ENCODE data around the gene MCAM. TPM values are rescaled to one million over a fixed set of nuclear protein-coding genes. Genes with fewer than 3 reads are reported as not detected.
A peak's percentile ranks its signal among the peaks of the same experiment; 100 is the strongest.

The MCAM gene
- total RNA-seq, 1 donor from 2014 or later, result 23.3 TPM

DNA sequence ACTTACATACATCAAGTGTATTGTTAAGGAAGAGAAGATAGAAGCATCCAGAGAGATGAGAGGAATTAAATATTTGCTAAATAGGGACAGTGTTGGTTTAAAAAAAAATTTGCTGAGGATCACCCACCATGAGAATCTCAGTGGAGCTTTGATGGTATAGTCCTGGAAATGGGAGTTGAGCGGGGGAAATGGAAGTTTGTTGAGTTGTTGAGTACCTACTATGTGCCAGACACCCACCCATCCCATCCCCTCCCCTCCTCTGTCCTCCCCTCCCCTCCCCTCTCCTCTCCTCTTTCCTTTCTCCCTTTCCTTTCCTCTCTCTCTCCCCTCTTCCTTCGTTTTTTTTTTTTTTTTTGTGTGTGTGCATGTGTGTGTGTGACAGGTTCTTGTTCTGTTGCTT, 34.3 kb upstream of the MCAM start:
- no peak overlapping the region for H3K27ac ChIP-seq
- no peak for DNase-seq (ENCODE audit: low spot score)
- no peak overlapping the region for H2AFZ ChIP-seq (replicated peaks)
- no peak overlapping the region for H3K4me3 ChIP-seq
- H3K79me2 ChIP-seq (ENCODE audit: low read depth), result no peaks in the 10 kb centered on the region
- H3K4me3 Mint-ChIP-seq, result peak overlapping the region; percentile 6
- TF ChIP-seq, protein P1, sequence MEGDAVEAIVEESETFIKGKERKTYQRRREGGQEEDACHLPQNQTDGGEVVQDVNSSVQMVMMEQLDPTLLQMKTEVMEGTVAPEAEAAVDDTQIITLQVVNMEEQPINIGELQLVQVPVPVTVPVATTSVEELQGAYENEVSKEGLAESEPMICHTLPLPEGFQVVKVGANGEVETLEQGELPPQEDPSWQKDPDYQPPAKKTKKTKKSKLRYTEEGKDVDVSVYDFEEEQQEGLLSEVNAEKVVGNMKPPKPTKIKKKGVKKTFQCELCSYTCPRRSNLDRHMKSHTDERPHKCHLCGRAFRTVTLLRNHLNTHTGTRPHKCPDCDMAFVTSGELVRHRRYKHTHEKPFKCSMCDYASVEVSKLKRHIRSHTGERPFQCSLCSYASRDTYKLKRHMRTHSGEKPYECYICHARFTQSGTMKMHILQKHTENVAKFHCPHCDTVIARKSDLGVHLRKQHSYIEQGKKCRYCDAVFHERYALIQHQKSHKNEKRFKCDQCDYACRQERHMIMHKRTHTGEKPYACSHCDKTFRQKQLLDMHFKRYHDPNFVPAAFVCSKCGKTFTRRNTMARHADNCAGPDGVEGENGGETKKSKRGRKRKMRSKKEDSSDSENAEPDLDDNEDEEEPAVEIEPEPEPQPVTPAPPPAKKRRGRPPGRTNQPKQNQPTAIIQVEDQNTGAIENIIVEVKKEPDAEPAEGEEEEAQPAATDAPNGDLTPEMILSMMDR (IDR thresholded peaks at IDR 0.05), result no peak
- TF ChIP-seq EZH2 (IDR thresholded peaks at IDR 0.05) (no peak), EZH2phosphoT487 (IDR thresholded peaks at IDR 0.05) (no peak)
- no peaks in the 10 kb centered on the region for H3K9me3 ChIP-seq (ENCODE audit: low read depth)
- no peaks in the 10 kb centered on the region for H4K20me1 ChIP-seq (ENCODE audit: low read depth)
- H3K27me3 Mint-ChIP-seq (ENCODE audit: insufficient read depth, low read depth), result peaks cover 13% of the 10 kb centered on the region
- H3K36me3 Mint-ChIP-seq, result no peaks in the 10 kb centered on the region
- no peaks in the 10 kb centered on the region for H3K36me3 ChIP-seq
- peaks cover 3% of the 10 kb centered on the region for H3K9me3 Mint-ChIP-seq
- peaks cover 5% of the 10 kb centered on the region for H3K27me3 ChIP-seq
- peaks cover 12% of the 10 kb centered on the region for H3F3A ChIP-seq (ENCODE audit: low read depth)
- no peak overlapping the region for H3K9ac ChIP-seq
- no peak overlapping the region for H3K4me2 ChIP-seq
- peaks cover 20% of the 10 kb centered on the region for H3K4me1 ChIP-seq
- peak overlapping the region; percentile 48 for H3K27ac Mint-ChIP-seq
- H3K4me1 Mint-ChIP-seq, result peaks cover 64% of the 10 kb centered on the region

DNA sequence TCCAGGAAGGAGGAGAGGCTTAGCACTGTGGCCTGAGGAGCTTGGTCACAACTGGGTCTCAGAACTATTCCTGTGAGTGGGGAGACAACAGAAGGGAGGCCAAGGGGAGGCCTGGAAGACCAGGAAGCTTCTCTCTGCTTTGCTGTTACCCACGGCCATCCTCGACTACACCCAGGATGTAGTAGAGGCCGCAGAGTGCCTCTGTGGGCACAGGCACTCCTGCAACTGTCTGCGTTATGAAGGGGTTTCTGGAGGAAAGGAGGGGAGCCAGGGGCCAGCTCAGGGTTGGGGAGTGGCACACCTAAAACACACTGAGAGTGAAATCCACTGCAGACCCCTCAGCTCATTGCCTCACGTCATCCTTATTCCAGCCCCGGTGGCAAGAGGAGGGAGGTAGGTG, 33.4 kb upstream of the MCAM start:
- peaks cover 3% of the 10 kb centered on the region for H3K9me3 Mint-ChIP-seq
- H3K4me1 Mint-ChIP-seq, result peaks cover 55% of the 10 kb centered on the region
- Histone ChIP-seq H3K27ac (peak overlapping the region; percentile 3), H3K4me1 (peaks cover 15% of the 10 kb centered on the region), H3K9me3 (ENCODE audit: low read depth) (no peaks in the 10 kb centered on the region), H3K27me3 (no peaks in the 10 kb centered on the region), H3K4me2 (peak overlapping the region; percentile 23), H3K4me3 (no peak overlapping the region), H3F3A (ENCODE audit: low read depth) (peaks cover 12% of the 10 kb centered on the region), H4K20me1 (ENCODE audit: low read depth) (no peaks in the 10 kb centered on the region), H3K36me3 (no peaks in the 10 kb centered on the region), H2AFZ (replicated peaks) (no peak overlapping the region), H3K79me2 (ENCODE audit: low read depth) (no peaks in the 10 kb centered on the region), H3K9ac (no peak overlapping the region)
- H3K27ac Mint-ChIP-seq, result peak overlapping the region; percentile 55
- TF ChIP-seq EZH2phosphoT487 (IDR thresholded peaks at IDR 0.05) (no peak), EZH2 (IDR thresholded peaks at IDR 0.05) (no peak)
- TF ChIP-seq, protein P1 (IDR thresholded peaks at IDR 0.05), result no peak
- no peak for DNase-seq (ENCODE audit: low spot score)
- H3K36me3 Mint-ChIP-seq, result no peaks in the 10 kb centered on the region
- H3K27me3 Mint-ChIP-seq (ENCODE audit: insufficient read depth, low read depth), result peaks cover 15% of the 10 kb centered on the region
- no peak overlapping the region for H3K4me3 Mint-ChIP-seq

DNA sequence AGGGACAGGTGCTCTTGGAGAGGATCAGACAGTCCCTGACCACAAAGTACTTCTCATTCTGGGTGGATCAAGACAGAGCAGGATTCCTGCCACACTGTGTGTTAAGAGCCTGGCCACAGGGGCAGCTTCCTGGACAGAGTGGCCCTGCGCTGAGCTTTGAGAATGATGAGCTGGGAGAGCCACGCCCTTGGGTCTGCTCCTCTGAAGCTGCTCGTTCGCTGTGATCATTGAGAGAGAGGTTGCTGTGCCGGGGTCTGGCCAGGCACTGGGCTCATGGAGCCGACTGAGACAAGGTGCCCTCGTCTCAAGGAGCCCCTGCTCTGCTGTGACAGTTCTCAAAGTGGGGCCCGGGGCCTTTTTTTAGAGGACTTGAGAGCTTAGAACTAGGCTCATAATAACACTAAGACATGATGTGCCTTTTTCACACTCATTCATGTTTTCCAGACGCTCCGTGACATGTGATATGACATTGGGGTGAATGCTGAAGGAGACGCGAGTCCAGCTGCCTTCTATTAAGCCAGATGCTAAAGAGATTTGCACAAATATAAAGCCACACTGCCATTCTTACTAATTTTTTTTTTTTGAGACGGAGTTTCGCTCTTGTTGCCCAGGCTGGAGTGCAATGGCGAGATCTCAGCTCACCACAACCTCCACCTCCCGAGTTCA, 31.1 kb upstream of the MCAM start:
- peaks cover 3% of the 10 kb centered on the region for H3K9me3 Mint-ChIP-seq
- Histone ChIP-seq H3K9me3 (ENCODE audit: low read depth) (no peaks in the 10 kb centered on the region), H3K4me1 (peaks cover 13% of the 10 kb centered on the region), H3F3A (ENCODE audit: low read depth) (peaks cover 12% of the 10 kb centered on the region), H3K27ac (no peak overlapping the region), H4K20me1 (ENCODE audit: low read depth) (no peaks in the 10 kb centered on the region), H3K79me2 (ENCODE audit: low read depth) (no peaks in the 10 kb centered on the region), H3K4me3 (no peak overlapping the region), H3K4me2 (no peak overlapping the region), H3K27me3 (peaks cover 6% of the 10 kb centered on the region), H3K36me3 (no peaks in the 10 kb centered on the region), H2AFZ (replicated peaks) (no peak overlapping the region), H3K9ac (no peak overlapping the region)
- no peak overlapping the region for H3K27ac Mint-ChIP-seq
- TF ChIP-seq, protein P1 (IDR thresholded peaks at IDR 0.05), result no peak
- TF ChIP-seq EZH2 (IDR thresholded peaks at IDR 0.05) (no peak), EZH2phosphoT487 (IDR thresholded peaks at IDR 0.05) (no peak)
- no peak for DNase-seq (ENCODE audit: low spot score)
- no peaks in the 10 kb centered on the region for H3K36me3 Mint-ChIP-seq
- H3K4me3 Mint-ChIP-seq, result no peak overlapping the region
- peaks cover 17% of the 10 kb centered on the region for H3K27me3 Mint-ChIP-seq (ENCODE audit: insufficient read depth, low read depth)
- H3K4me1 Mint-ChIP-seq, result peaks cover 40% of the 10 kb centered on the region

Measured in neural progenitor cell (in vitro differentiated cells).